Activated CD8-positive, alpha-beta T cell treated with anti-CD3 and anti-CD28 coated beads for 36 hours (primary cell): ENCODE measurements around the gene ETV6. TPM values are rescaled to one million over a fixed set of nuclear protein-coding genes. Genes with fewer than 3 reads are reported as not detected.

Experiments used
- ATAC-seq: fragments of 200-7000 bp; cut with Tn5 transposase; one replicate; pipeline ENCODE4 v1.10.0; 2021; ENCODE audit warnings: mild to moderate bottlenecking, moderate library complexity
- CTCF ChIA-PET: fragments of 350-600 bp; sonication (Branson Sonifier 250); formaldehyde crosslinking; loops from one replicate; lab custom pipeline; 2021; ENCODE audit warnings: antibody characterized with exemption; lab: Charles Lee
- POLR2A ChIA-PET: fragments of 350-600 bp; sonication (Branson Sonifier 250); formaldehyde crosslinking; loops from one replicate; lab custom pipeline; 2021; ENCODE audit warnings: antibody characterized with exemption; lab: Charles Lee
- DNase-seq: peaks from one replicate; pipeline ENCODE4 v3.0.0-alpha.2; 2020
- H3K27ac Mint-ChIP-seq: one replicate; pipeline ENCODE4 v1.8.0; 2021; ENCODE audit warnings: mild to moderate bottlenecking, mixed read lengths
- H3K27me3 Mint-ChIP-seq: one replicate; pipeline ENCODE4 v1.8.0; 2021; ENCODE audit warnings: mixed read lengths
- H3K36me3 Mint-ChIP-seq: one replicate; pipeline ENCODE4 v1.8.0; 2021; ENCODE audit warnings: low read depth, mixed read lengths
- H3K4me1 Mint-ChIP-seq: one replicate; pipeline ENCODE4 v1.8.0; 2021; ENCODE audit warnings: low read depth, mixed read lengths
- H3K4me3 Mint-ChIP-seq: one replicate; pipeline ENCODE4 v1.8.0; 2021; ENCODE audit warnings: mild to moderate bottlenecking, moderate library complexity, mixed read lengths
- H3K9me3 Mint-ChIP-seq: one replicate; pipeline ENCODE4 v1.8.0; 2021; ENCODE audit warnings: mixed read lengths
- CTCF ChIP-seq: fragments of 200-600 bp; IDR thresholded peaks from one replicate; pipeline ENCODE4 v1.8.0; 2022; ENCODE audit warnings: antibody characterized with exemption, mild to moderate bottlenecking
- intact Hi-C: fragments of 100-400 bp; cut with micrococcal nuclease; formaldehyde crosslinking; loops from one replicate; pipeline ENCODE4 v1.10.0; 2022
- total RNA-seq, 2 experiments: library from RNA; stranded (reverse); gene quantifications; one replicate each; pipeline ENCODE4 v1.2.3, GENCODE V29; 2021

The ETV6 gene
- total RNA-seq, 2 experiments from 2014 or later: 20.5 to 22.7 TPM

- no peak for ATAC-seq
- Mint-ChIP-seq H3K4me1 (peaks cover 58% of the 10 kb centered on the region), H3K27me3 (no peaks in the 10 kb centered on the region), H3K4me3 (no peak overlapping the region), H3K9me3 (no peaks in the 10 kb centered on the region), H3K36me3 (peaks cover 7% of the 10 kb centered on the region), H3K27ac (peak overlapping the region; percentile 21)
- no peak for DNase-seq
- ChIA-PET CTCF (interaction anchor here (0.6 kb wide), 1 partner anchor 103 kb away, joined by 3 read pairs; no protein-coding TSS in a partner anchor), POLR2A (interaction anchor here (1.0 kb wide), 1 partner anchor 54 kb away, joined by 3 read pairs; no protein-coding TSS in a partner anchor)
- intact Hi-C loops: no loop called here
- TF ChIP-seq CTCF: no peak
Measured at GRCh38 chr12:11834104-11834812, 184.8 kb downstream of the ETV6 start.

GRCh38 chr12:11834931-11835330 lies 185.5 kb downstream of the ETV6 start:
- ChIA-PET CTCF (interaction anchor here (0.6 kb wide), 1 partner anchor 103 kb away, joined by 3 read pairs; no protein-coding TSS in a partner anchor), POLR2A (no interaction called here)
- no peaks in the 10 kb centered on the region for H3K9me3 Mint-ChIP-seq
- H3K27ac Mint-ChIP-seq: no peak overlapping the region
- intact Hi-C loops: loop anchor here (5.0 kb wide), 1 partner anchor 177 kb away; no protein-coding TSS in a partner anchor
- peaks cover 58% of the 10 kb centered on the region for H3K4me1 Mint-ChIP-seq
- no peak overlapping the region for H3K4me3 Mint-ChIP-seq
- peaks cover 10% of the 10 kb centered on the region for H3K36me3 Mint-ChIP-seq
- no peaks in the 10 kb centered on the region for H3K27me3 Mint-ChIP-seq
- DNase-seq (no peak), ATAC-seq (no peak)
- no peak for TF ChIP-seq CTCF

- POLR2A ChIA-PET: interaction anchor here (1.2 to 1.7 kb wide), 2 partner anchors 24 to 31 kb away, joined by 3 read pairs; no protein-coding TSS in a partner anchor
Measured at GRCh38 chr12:11836282-11837151, 187.0 kb downstream of the ETV6 start.

GRCh38 chr12:11837216-11837934 lies 187.9 kb downstream of the ETV6 start:
- no peaks in the 10 kb centered on the region for H3K9me3 Mint-ChIP-seq
- no peaks in the 10 kb centered on the region for H3K27me3 Mint-ChIP-seq
- peaks cover 52% of the 10 kb centered on the region for H3K4me1 Mint-ChIP-seq
- no peak overlapping the region for H3K27ac Mint-ChIP-seq
- ATAC-seq: no peak
- no peak for DNase-seq
- no peak overlapping the region for H3K4me3 Mint-ChIP-seq
- TF ChIP-seq CTCF: no peak
- ChIA-PET POLR2A (interaction anchor here (1.2 to 1.7 kb wide), 2 partner anchors 23 to 32 kb away, joined by 3 read pairs; no protein-coding TSS in a partner anchor), CTCF (interaction anchor here (1.3 to 1.5 kb wide), 3 partner anchors 15 to 196 kb away, joined by 3 to 4 read pairs (median 3); no protein-coding TSS in a partner anchor)
- peaks cover 25% of the 10 kb centered on the region for H3K36me3 Mint-ChIP-seq
- intact Hi-C loops: loop anchor here (5.0 kb wide), 1 partner anchor 175 kb away; no protein-coding TSS in a partner anchor

More at GRCh38 chr12:11836282-11837151, 187.0 kb downstream of the ETV6 start:
- TF ChIP-seq CTCF: no peak
- H3K27ac Mint-ChIP-seq: peak overlapping the region; percentile 78
- peaks cover 58% of the 10 kb centered on the region for H3K4me1 Mint-ChIP-seq
- no peaks in the 10 kb centered on the region for H3K27me3 Mint-ChIP-seq
- DNase-seq (peak; percentile 77), ATAC-seq (peak; percentile 95)
- peaks cover 20% of the 10 kb centered on the region for H3K36me3 Mint-ChIP-seq
- CTCF ChIA-PET: interaction anchor here (1.3 to 1.5 kb wide), 2 partner anchors 14 to 174 kb away, joined by 3 read pairs; no protein-coding TSS in a partner anchor
- H3K9me3 Mint-ChIP-seq: no peaks in the 10 kb centered on the region
- H3K4me3 Mint-ChIP-seq: no peak overlapping the region
- intact Hi-C loops: loop anchor here (5.0 kb wide), 1 partner anchor 176 kb away; no protein-coding TSS in a partner anchor
